T47D (cell line): ENCODE results near the gene ACOX2.
A peak's percentile ranks its signal among the peaks of the same experiment; 100 is the strongest.

ENCODE experiments used
- DNase-seq, 2 experiments: peaks; one replicate each; pipeline versions ENCODE4 v3.0.0 to v3.0.0-alpha.2; 2011 to 2012; ENCODE audit warnings: low read depth in 1 of 2, low spot score in 1 of 2
- JUND ChIP-seq: IDR thresholded peaks from 2 replicates; pipeline ENCODE4 v1.6.1; 2012; ENCODE audit warnings: low read depth
- in situ Hi-C: cut with HindIII; loops from 2 replicates; pipeline ENCODE4 v1.10.0; 2016; ENCODE audit warnings: low sequenced_read_pairs, low pct_unique_long_range_greater_than_20kb

ACOX2 gene

GRCh38 chr3:58563386-58564035 is 26.5 kb upstream of the ACOX2 start:
- DNase-seq, result peak in 1 of 2 experiments; percentile 23
- no peak for TF ChIP-seq JUND
- in situ Hi-C loops, result no loop called here

GRCh38 chr3:58562498-58562897 is 25.5 kb upstream of the ACOX2 start:
- TF ChIP-seq JUND, result no peak
- in situ Hi-C loops, result no loop called here
- no peak for DNase-seq

- peak in 1 of 2 experiments; percentile 32 for DNase-seq
- in situ Hi-C loops, result no loop called here
- TF ChIP-seq JUND, result no peak
Measured at GRCh38 chr3:58560771-58561311, 23.9 kb upstream of the ACOX2 start.

GRCh38 chr3:58559586-58559985 is 22.6 kb upstream of the ACOX2 start:
- in situ Hi-C loops, result no loop called here
- TF ChIP-seq JUND, result no peak
- DNase-seq, result no peak

- no peak for TF ChIP-seq JUND
- no peak for DNase-seq
- in situ Hi-C loops, result no loop called here
Measured at GRCh38 chr3:58557491-58557890, 20.5 kb upstream of the ACOX2 start.

- in situ Hi-C loops, result no loop called here
- TF ChIP-seq JUND, result no peak
- DNase-seq, result no peak
Measured at GRCh38 chr3:58556761-58557221, 19.8 kb upstream of the ACOX2 start.

- in situ Hi-C loops, result no loop called here
- TF ChIP-seq JUND, result no peak
- no peak for DNase-seq
Measured at GRCh38 chr3:58556001-58556400, 19.0 kb upstream of the ACOX2 start.

GRCh38 chr3:58555203-58555602 is 18.2 kb upstream of the ACOX2 start:
- DNase-seq, result no peak
- TF ChIP-seq JUND, result no peak
- in situ Hi-C loops, result no loop called here

GRCh38 chr3:58553003-58553402 is 16.0 kb upstream of the ACOX2 start:
- no peak for TF ChIP-seq JUND
- no peak for DNase-seq
- in situ Hi-C loops, result no loop called here

GRCh38 chr3:58551636-58552180 is 14.7 kb upstream of the ACOX2 start:
- in situ Hi-C loops, result no loop called here
- TF ChIP-seq JUND, result no peak

GRCh38 chr3:58544541-58544940 is 7.6 kb upstream of the ACOX2 start:
- no peak for DNase-seq
- in situ Hi-C loops, result no loop called here
- TF ChIP-seq JUND, result no peak

More at GRCh38 chr3:58551636-58552180, 14.7 kb upstream of the ACOX2 start:
- no peak for DNase-seq

GRCh38 chr3:58540176-58540858 is 3.3 kb upstream of the ACOX2 start:
- TF ChIP-seq JUND, result no peak
- in situ Hi-C loops, result no loop called here

GRCh38 chr3:58539626-58540025 is 2.6 kb upstream of the ACOX2 start:
- DNase-seq, result no peak
- no peak for TF ChIP-seq JUND
- in situ Hi-C loops, result no loop called here

More at GRCh38 chr3:58540176-58540858, 3.3 kb upstream of the ACOX2 start:
- no peak for DNase-seq
